GM10248 (cell line): ENCODE measurements around the gene STK11IP.

Experiments used
- CTCF ChIA-PET: fragments of 300-600 bp; sonication (Branson Sonifier 250); formaldehyde crosslinking; extraction: SDS; loops from one replicate; lab custom pipeline; 2021; ENCODE audit warnings: antibody characterized with exemption; lab: Yijun Ruan, JAX
- POLR2A ChIA-PET: fragments of 350-650 bp; sonication (Branson Sonifier 250); formaldehyde crosslinking; extraction: SDS; loops from one replicate; lab custom pipeline; 2020; ENCODE audit warnings: antibody characterized with exemption; lab: Yijun Ruan, JAX
- DNase-seq: peaks from one replicate; pipeline ENCODE4 v3.0.0; 2012; ENCODE audit errors: extremely low spot score
- TF ChIP-seq, protein P1 (sequence below): IDR thresholded peaks from 2 replicates; pipeline ENCODE4 v1.5.1; 2012; ENCODE audit warnings: mild to moderate bottlenecking, low read depth; ENCODE audit errors: extremely low read depth, missing control alignments, control extremely low read depth

Gene STK11IP

DNA sequence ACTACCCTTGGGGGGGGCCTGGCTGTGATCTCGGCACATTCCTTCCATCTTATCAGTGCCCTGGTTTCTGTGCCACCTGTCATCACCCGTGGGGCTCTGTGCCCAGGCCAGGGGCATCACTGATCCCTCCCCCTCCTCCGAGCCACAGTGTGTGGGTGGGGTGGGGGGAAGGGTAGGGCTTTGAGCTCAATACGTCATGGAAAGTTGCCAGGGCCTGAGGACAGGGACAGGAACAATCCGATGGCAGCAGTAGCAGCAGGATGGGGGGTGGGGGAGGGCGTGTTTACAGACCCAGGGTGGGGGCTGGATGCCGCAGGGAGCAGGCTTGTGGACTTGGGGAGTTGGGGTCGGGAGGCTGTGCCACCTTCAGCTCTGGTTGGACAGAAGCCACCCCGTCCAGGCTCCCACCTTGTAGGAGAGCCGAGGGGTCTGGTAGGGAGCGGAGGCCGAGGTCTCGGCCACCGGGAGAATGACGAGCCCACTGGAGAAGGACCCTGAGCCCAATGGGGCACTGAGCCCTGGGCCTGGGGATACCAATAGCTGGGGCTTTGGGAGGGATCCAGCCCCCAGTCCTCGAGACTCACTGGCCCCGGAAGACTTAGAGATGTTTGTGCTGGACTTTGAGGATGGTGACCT, 33.2 kb downstream of the STK11IP start:
- CTCF ChIA-PET, result interaction anchor here (1.4 to 4.2 kb wide), 2 partner anchors 11 to 90 kb away, joined by 3 to 23 read pairs; no protein-coding TSS in a partner anchor
- no peak for DNase-seq
- POLR2A ChIA-PET, result no interaction called here
- TF ChIP-seq, protein P1, sequence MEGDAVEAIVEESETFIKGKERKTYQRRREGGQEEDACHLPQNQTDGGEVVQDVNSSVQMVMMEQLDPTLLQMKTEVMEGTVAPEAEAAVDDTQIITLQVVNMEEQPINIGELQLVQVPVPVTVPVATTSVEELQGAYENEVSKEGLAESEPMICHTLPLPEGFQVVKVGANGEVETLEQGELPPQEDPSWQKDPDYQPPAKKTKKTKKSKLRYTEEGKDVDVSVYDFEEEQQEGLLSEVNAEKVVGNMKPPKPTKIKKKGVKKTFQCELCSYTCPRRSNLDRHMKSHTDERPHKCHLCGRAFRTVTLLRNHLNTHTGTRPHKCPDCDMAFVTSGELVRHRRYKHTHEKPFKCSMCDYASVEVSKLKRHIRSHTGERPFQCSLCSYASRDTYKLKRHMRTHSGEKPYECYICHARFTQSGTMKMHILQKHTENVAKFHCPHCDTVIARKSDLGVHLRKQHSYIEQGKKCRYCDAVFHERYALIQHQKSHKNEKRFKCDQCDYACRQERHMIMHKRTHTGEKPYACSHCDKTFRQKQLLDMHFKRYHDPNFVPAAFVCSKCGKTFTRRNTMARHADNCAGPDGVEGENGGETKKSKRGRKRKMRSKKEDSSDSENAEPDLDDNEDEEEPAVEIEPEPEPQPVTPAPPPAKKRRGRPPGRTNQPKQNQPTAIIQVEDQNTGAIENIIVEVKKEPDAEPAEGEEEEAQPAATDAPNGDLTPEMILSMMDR, result no peak

- CTCF ChIA-PET, result interaction anchor here (1.4 to 4.2 kb wide), 3 partner anchors 11 to 90 kb away, joined by 3 to 23 read pairs (median 10); no protein-coding TSS in a partner anchor
- POLR2A ChIA-PET, result no interaction called here
- TF ChIP-seq, protein P1, result no peak
- no peak for DNase-seq
Measured at GRCh38 chr2:219631406-219631891, 33.8 kb downstream of the STK11IP start.

DNA sequence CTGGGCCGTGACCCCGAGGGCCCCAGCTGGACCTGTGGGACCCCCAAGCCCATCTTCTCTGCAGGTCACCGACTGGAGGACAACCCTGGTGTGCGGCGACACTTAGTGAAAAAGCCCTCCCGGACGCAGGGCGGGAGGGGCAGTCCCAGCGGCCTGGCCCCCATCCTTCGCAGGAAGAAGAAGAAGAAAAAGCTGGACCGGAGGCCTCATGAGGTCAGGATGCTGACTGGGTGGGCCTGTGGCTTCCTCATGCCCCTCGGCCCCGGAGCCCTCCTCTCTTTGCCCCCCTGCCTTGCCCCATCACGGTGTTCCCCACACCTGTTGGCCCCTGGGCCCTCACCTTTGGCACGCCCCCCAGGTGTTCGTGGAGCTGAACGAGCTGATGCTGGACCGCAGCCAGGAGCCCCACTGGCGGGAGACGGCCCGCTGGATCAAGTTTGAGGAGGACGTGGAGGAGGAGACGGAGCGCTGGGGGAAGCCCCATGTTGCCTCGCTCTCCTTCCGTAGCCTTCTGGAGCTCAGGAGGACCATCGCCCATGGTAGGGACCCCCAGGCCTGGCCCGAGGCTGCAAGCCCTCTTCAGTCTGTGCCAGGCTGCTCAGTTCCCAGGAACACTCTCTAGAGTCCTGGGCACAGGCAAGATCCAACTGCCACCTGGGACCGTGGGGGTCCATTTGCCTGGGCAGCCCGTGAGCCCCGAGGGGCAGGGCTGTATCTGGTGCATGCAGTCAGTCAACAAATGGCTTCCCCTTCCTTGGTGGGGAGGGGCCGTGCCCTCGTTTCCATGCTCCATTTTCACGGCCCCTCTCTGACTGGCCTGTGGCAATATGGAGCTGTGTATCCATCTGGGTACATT, 34.5 kb downstream of the STK11IP start:
- ChIA-PET CTCF (interaction anchor here (1.1 to 4.2 kb wide), 5 partner anchors 10 to 229 kb away, joined by 3 to 23 read pairs (median 5); no protein-coding TSS in a partner anchor), POLR2A (no interaction called here)
- TF ChIP-seq, protein P1, result no peak
- DNase-seq, result no peak

- no peak for DNase-seq
- TF ChIP-seq, protein P1, result no peak
- POLR2A ChIA-PET, result no interaction called here
- CTCF ChIA-PET, result interaction anchor here (1.1 to 4.2 kb wide), 5 partner anchors 9 to 230 kb away, joined by 3 to 23 read pairs (median 5); no protein-coding TSS in a partner anchor
Measured at GRCh38 chr2:219632760-219633105, 35.1 kb downstream of the STK11IP start.

- POLR2A ChIA-PET, result no interaction called here
- CTCF ChIA-PET, result interaction anchor here (1.1 to 4.2 kb wide), 6 partner anchors 9 to 231 kb away, joined by 3 to 23 read pairs (median 5); no protein-coding TSS in a partner anchor
- TF ChIP-seq, protein P1, result no peak
- DNase-seq, result no peak
Measured at GRCh38 chr2:219633276-219634065, 35.8 kb downstream of the STK11IP start.
